GM18868 (cell line): ENCODE data around the gene FBXO3.

Source experiments
- ATAC-seq: cut with Tn5 transposase; IDR thresholded peaks from one replicate; pipeline ENCODE4 v1.9.1; 2021; ENCODE audit warnings: mild to moderate bottlenecking, moderate library complexity; ENCODE audit not compliant: unreplicated experiment

The FBXO3 gene

DNA sequence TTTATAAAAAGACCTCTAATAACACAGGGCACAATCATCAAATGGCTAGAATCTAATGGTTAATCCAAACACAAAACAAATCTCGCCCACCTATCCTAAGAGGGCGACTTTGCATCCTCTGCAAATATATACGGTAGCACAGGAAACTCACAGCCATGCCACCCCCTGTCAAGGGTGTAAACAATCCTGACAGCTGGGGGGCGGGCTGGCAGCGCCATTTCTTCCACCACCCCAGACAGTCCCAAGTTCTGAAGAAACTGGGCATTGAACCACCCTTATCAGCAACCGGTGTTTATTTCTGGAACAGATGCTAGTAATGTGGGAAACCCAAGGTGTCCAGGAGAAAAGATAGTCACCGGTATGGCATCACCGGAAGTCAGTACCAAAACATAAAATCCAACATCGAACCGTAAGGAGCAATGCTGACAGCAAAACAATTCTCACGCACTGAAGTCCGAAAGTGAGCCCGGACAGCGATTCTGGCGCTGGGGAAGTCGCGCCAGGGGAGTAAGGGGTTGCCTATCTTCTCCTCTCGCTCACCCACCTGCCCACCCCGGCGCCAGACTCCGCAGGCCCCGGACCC lies 825 bp downstream of the FBXO3 start:
- ATAC-seq: peak; percentile 29

DNA sequence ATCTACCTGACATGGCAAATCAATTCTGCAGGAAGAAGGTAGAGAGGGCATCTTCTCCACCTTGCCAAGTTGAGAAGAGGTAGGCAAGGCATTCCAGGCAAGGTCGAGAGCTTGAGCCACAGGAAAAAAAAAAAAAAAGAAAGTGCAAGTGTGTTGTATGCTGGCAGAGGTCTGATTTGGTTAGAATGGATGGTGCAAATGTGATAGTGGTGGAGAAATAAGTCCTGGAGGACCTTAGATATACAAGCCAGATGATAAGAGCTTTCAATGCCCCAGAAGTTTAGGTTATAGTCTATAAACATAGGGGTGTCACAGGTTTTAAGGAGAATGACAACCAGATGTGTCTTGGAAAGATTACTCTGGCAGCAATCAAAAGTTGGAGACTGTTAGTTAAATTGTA lies 1.4 kb downstream of the FBXO3 start:
- ATAC-seq: no peak

DNA sequence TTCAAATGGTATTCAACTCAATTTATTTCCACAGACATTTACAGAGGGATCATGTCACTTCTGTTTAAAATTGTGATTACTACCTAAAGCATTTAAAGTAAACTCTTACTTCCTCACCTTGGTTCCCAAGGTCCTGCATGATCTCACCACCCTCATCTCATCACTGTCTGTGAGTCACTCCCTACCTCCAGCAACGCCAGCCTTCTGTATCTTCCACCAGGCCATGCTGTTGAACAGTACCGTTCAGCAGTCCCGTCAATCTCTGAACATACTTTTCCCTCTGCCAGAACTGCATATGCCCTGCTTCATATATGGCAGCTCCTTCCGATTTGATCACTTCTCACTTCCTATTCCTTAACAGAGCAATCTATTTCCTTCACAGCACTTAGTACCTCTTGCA lies 2.0 kb downstream of the FBXO3 start:
- no peak for ATAC-seq

DNA sequence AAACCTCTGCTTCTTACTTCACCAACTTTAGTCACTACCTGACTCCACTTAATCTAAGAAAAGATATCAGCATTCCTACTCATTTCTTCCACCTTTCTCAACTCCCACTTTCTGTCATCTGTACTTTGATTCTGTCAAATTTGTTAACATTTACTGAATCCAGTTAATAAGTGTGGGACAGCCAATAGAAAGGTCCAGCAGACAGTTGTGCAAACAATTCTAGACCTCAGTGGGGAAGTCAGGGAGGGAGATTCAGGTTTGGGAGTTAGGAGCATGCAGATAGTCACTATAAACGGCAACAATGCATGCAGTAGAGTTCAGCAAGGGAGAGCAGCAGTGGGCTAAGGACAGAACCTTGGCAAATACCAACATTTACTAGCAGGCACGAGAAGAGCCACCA lies 4.1 kb downstream of the FBXO3 start:
- no peak for ATAC-seq

DNA sequence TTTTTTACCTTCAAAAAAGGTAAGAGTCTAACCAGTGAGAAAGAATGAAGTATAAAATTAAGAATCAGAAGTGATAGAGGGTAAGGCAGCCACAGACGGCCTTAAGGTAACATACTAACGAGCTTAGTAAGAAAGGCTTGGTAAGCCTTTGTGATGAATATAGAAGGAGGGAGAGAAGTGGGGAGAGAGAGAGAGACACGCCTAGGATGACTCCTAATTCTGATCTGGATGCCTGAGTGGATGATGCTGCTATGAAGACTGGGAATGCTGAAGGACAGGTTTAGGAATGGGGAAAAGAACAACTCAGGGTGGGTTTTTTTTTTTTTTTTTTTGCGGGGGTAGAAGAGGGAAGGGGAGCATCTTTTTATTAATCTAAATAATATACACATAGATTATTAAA lies 4.8 kb downstream of the FBXO3 start:
- ATAC-seq: no peak

DNA sequence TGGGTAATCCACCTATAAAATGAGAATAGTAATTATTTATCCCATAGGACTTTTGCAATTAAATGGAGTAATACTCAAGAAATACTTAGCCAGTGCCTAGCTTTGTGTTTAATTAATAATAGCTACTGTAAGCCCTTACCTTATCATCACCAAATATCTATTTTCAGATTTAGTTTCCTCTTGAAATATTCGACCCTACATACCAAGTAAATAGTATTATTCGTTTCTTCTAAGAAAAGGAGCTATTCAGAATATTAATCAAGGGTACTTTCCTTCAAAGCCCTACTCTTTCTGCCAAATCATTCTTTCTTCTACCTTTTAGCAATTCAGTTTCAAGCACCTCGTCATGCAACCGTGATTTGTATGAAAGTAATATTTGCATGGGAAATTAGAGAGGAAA lies 6.7 kb downstream of the FBXO3 start:
- no peak for ATAC-seq

DNA sequence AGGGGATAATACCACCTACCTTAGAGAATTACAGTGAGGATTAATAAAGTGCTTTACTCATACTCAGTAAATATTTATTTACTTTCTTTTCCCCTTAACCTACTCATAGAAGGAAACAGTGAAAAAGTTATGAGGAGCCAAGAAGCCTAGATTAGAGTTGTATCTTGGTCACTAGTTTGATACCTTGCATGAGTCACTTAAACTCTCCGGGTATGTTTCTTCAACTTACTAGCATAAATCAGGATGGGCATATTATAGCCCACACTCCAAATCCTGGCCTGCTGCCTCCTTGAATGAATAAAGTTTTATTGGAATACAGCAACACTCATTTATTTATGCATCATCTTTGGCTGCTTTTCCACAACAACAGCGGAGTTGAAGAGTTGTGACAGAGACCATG lies 8.2 kb downstream of the FBXO3 start:
- no peak for ATAC-seq

DNA sequence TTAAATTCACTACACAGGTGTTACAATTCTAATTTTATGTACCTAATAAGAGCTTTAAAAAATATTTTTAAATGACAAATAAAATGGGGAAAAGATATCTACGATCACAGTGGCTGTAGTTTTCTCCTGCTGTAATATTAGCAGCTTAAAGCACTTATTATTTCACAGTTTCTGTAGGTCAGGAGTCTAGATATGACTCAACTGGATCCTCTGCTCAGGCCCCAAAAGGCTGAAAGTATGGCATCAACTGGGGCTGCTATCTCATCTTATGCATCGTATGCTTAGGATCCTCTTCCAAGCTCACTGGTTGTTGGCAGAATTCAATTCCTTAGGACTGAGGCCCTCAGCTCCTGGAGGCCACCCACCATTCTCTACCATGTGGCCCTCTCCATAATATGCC lies 12.8 kb downstream of the FBXO3 start:
- peak; percentile 93 for ATAC-seq

DNA sequence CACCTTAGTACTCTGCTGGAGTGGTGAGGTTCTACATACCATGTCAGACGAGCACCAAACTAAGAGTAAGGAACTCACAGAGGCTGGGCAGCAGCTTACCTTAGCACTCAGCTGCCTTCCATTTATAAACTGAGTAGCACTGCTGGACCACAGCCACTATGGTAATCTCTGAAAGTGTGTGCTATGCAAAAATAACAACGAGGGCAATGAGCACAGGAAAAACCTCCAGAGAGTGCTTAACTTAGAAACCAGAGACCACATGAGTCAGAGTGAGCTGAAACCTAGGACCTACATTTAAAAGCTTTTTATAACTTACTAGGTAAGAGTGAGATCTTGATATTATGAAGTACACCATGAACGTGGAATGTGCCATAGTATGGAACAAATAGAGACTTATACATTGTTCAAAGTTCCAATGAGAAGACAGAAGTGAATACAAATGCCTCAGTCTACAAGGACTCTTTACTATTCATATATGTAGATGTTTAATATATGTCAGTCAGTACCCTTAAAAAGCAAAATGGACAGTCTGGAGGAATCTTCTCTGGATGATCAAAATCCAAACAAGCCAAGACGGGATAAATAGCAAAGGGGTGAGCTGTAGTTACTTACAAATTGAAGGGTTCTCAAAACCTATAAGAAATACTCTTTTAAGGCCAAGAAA lies 20.9 kb downstream of the FBXO3 start:
- peak; percentile 99 for ATAC-seq

DNA sequence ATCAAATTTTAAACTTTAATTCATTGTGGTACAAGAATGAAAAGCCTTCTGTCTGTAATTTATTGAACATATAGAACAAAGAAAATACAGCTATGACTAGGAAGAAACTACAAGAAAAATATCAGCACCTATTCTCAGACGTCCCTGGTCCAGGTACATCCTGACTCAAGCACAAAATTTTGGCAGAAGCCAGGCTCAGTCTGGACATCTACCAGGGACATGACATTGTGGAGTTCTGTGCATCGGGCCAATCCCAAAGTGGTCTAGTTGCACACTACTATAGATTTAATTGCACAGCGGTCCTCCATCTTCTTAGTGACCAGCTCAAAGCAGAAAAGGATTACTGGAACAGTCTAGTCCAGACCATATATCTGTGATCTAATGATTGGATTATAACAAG lies 22.4 kb downstream of the FBXO3 start:
- ATAC-seq: no peak

DNA sequence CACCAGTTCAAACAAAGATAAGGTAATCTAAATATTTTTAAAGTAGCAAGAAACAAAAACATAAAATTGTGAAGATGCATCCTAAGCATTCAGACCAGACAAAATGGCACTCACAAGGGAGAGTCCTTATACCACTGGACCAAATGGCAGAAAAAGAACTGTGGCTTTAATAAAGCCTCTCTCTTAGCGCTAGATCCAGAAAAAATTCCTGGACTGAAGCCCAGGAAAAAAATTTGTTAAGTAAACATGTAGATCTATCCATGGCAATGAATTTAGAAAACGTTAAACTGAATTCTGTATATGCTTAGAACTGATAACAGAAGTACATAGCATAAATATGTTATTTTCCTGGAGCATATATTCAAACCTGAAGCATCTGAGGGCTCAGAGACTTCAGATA lies 26.3 kb downstream of the FBXO3 start:
- no peak for ATAC-seq

DNA sequence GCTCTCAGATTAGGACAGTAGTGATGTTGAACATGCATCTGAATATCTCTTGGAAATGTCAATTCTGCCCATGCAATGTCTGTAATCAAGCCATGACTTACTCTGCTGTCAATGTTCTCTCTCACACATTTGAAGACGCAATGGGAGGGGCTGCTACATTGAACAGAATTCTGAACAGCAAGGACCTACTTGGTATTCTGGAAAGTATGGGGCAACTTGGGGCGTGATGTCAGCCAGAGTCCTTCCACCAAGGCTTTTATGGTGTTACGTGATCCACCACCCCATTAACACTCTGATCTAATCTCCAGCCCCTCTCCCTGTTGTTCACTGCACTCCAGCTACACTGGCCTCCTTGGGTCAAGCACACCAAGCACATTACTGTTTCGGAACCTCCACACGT lies 31.0 kb downstream of the FBXO3 start:
- no peak for ATAC-seq

DNA sequence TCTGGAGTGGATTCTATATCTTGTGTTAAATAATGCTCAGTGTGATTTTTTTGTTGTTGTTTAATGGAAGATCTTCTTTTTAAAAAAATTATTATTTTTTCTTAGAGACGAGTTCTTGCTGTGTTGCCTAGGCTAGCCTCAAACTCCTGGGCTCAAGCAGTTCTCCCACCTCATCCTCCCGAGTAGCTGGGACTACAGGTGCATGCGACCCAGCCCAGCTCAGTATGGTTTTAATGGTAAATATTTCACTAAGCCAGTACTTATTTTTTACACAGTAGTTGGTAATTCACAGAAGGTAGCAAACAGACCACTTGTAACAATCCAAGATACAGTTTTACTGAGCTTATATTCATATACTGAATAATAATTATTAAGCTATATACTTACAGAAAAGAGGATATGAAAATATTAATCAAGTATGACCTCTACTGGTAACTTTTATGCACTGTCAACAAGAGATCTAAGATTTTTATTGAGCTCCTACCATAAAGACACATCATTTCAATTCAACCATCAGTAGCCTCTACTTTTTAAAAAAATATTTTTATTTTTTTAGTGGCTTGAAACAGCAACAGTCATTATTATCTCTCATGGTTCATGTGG lies 32.0 kb downstream of the FBXO3 start:
- ATAC-seq: no peak

DNA sequence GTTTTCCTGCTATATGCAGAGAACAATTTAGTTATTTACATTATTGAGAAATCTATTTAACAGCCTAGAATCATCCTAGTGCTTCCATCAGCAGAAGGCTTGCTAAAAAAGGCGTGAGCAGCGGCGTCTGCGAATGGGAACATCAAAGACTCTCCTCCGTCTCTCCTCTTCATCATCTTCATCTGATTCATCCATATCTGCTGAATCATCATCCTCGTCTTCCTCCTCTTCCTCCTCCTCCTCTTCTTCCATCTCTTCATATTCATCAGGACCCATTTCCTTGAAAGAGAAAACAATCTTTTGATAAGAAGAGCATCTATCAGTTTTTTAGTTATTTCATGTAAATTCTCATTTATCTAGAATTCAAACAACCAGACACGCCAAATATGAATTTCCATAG lies 32.5 kb downstream of the FBXO3 start:
- ATAC-seq: no peak

DNA sequence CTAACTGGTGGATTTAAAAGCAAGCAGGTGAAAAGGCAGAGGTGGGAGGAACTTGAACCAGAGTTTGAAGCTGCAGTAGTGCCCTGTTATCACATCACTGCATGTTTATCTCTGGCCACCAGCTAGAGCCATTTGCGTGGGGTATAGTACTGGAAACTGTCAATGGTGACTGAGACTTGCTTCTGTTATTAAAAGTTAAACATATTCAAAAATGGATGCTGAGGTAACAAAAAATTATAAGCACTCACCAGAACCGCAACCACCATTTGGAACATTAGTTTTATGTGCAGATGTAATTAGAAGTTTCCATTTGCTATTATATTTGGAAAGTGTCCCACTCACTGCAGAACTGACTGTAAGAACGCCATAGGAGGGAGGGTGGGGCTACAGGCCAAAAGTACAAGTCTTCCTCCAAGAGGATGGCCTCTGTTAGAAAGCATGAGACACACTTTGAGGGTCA lies 36.9 kb downstream of the FBXO3 start:
- no peak for ATAC-seq

DNA sequence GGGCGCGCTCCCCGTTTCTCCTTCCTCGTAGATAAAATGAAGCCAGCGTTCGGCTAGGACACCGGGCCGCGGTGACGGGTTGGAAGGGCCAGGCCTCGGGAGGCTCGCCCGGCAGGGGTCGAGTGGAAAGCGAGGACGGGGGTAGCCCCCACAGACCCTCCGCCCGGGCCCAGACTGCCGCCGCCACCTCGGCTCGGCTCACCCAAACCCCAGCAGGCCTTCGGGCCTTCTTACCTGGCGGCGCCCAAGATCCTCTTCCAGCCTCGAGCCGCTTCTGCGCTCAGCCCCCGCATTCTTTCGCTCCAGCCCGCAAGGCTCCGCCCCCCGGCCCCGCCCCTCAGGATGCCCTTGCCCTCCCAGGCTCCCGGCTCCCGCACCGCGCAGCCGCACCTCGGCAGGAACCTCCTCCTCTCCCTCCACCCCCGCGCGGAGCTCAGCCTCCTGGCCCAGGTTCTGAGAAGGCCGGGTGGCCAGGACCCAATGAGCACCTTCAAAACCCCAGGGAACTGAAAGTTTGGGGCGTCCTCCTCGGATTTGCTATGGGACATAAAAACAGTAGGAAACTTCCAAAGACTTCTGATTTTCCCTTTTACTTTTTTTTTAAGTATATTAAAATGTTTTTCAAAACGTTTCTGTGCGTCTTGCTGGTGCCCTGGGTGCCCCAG lies 38.0 kb downstream of the FBXO3 start, which contains the start of gene CD59:
TSS of gene CD59 (minus strand) at position 276 of the 665 bp plus-strand sequence. CDS start 13,978 bp downstream, outside the sequence.
- ATAC-seq: peak; percentile 57

DNA sequence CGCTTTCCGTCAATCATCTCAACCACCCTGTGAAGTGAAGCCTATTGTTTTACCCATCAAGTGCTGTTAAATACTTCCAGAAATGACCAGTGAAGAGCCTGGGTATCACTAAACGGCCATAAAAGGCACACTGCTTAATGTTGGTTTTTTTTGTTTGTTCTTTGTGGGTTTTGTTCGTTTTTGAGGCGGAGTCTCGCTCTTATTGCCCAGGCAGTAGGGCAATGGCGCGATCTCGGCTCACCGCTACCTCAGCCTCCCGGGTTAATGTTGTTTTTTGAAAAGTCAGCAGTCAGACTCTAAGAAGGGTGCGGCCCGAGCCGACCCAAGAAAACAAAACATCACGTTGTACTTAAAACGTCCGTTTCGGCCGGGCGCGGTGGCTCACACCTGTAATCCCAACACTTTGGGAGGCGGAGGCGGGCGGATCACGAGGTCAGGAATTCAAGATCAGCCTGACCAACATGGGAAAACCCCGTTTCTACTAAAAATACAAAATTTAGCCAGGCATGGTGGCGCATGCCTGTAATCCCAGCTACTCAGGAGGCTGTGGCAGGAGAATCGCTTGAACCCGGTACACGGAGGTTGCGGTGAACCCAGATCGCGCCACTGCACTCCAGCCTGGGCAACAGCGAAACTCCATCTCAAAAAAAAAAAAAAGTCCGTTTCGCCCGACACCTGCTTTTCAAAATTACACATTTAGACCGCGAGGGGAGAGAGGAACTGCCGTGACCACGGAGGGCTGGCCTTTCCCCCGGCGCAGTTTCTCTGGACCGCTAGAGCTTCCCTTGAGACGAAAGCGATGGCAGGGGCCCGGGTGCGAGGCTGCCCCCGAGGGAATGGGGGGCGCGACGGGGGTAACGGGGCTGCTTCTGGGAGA lies 38.8 kb downstream of the FBXO3 start:
- peak; percentile 43 for ATAC-seq

DNA sequence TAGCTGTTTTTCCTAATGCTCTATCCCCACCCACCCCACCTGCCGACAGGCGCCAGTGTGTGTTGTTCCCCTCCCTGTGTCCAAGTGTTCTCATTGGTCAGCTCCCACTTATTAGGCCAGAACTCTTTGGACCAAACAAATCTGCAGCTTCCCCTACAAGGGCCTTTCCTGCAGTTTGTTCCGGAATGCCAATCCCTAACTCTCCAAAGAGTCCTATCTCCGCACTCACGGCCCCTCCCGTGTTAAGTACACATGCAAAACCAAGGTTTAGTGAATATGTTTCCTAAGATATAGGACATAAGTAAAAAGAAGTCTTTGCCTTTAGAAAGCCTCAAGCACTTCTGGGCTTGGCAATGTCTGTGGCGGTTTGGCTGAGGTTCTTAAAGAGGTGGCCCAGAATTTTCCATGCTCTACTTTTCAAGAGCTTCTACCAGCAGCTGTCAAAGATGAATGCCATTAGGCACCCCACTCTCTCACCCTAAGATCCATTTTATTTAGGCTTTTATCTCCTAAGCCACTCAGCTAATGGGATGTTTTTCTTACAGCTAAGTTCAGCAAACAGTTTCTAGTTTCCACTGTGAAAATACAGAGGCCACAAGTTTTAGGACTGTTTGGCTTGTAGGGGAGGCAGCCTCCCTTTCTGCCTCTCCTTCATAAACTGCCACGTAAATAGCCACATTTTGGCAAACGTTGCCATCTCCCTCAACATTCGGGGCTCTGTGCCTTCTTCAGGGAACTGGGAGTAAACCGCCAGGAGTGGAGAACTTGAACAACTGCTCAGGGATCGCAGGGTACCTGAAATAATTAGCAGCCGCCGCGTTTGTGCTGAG lies 39.7 kb downstream of the FBXO3 start:
- ATAC-seq: no peak

DNA sequence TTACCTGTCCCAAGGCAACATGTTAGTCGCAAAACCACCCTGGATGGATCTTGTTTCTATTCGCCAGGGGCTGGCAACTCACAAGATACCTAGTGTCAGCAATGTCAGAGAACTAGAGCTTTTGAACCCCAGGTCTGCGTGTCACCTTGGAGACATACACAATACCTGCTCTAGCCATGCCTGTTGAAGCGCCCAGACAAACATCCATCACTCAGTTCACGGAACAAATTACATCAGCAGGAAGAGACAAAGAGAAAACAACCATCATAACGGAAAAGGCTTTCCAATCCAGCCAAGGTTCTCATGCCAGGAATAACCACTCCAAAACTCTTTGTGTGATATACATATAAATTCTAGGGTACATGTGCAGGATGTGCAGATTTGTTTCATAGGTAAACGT lies 40.3 kb downstream of the FBXO3 start:
- no peak for ATAC-seq
